ENCODE results near the gene AADACL4. TPM values are rescaled to one million over a fixed set of nuclear protein-coding genes. Genes with fewer than 3 reads are reported as not detected.

Gene AADACL4
- total and polyA plus RNA-seq, 2 of the 8 experiments (the other 6 are each of a cell fraction or from before 2014, with no cell fraction given) = 0.08 TPM; not detected in 1

- Histone ChIP-seq H4K20me1 (replicated peaks in 1 of 2; ENCODE audit: control insufficient read depth in 1 of 2, insufficient read depth in 2 of 2, low read length in 2 of 2) (peaks cover 15 to 21% of the 10 kb centered on the region in 2 experiments), H3K23me2 (ENCODE audit: low read depth, low read length) (peaks cover 9% of the 10 kb centered on the region; the same call in 1 of the 2 replicates), H2BK20ac (ENCODE audit: low read length) (no peak overlapping the region), H2AK5ac (ENCODE audit: low read depth, low read length) (no peak overlapping the region), H4K8ac (ENCODE audit: extremely low read depth, insufficient read depth, low read length) (peak overlapping the region; percentile 81), H4K5ac (ENCODE audit: insufficient read length, low read depth, low read length) (no peak overlapping the region), H3K27me3 (replicated peaks in 1 of 4; ENCODE audit: control insufficient read depth in 3 of 4, extremely low read depth in 1 of 4, insufficient read depth in 3 of 4, low read length in 3 of 4) (peaks cover 0 to 2% (median 0%) of the 10 kb centered on the region in 4 experiments; a peak in 1 of 7 replicates), H3K23ac (ENCODE audit: insufficient read length) (no peak overlapping the region), H4K91ac (replicated peaks; ENCODE audit: insufficient read length, low read length) (no peak overlapping the region), H3K9ac (replicated peaks in 1 of 4; ENCODE audit: extremely low read depth in 1 of 4, low read depth in 3 of 4, low read length in 3 of 4) (no peak overlapping the region; a peak in 1 of 7 replicates), H2BK15ac (ENCODE audit: low read length) (no peak overlapping the region; the same call in 1 of the 2 replicates), H3K56ac (replicated peaks; ENCODE audit: insufficient read length, low read depth, low read length) (no peak overlapping the region), H3K4ac (replicated peaks; ENCODE audit: insufficient read length, low read depth, low read length) (no peak overlapping the region), H2BK12ac (ENCODE audit: low read depth, low read length) (no peak overlapping the region), H3K4me2 (ENCODE audit: insufficient read depth in 1 of 2, low read depth in 2 of 2, low read length in 2 of 2) (peak overlapping the region; percentile 84 to 95), H3K27ac (ENCODE audit: low read depth, low read length) (no peak overlapping the region), H3K4me3 (ENCODE audit: extremely low read depth in 1 of 4, insufficient read depth in 2 of 4, low read depth in 3 of 4, low read length in 4 of 4) (peak overlapping the region; percentile 29 to 66 (median 38)), H2AFZ (ENCODE audit: low read length) (no peak overlapping the region), H3K79me2 (ENCODE audit: control insufficient read depth in 1 of 2, insufficient read depth in 2 of 2, low read length in 2 of 2) (peaks cover 0 to 55% of the 10 kb centered on the region in 2 experiments; a peak in 2 of 4 replicates), H2BK5ac (ENCODE audit: low read depth, low read length) (no peak overlapping the region; the same call in 1 of the 2 replicates), H3K36me3 (ENCODE audit: control insufficient read depth in 2 of 4, insufficient read depth in 4 of 4, low read length in 3 of 4) (no peaks in the 10 kb centered on the region; a peak in 1 of 8 replicates), H3K18ac (ENCODE audit: extremely low read depth, low read length) (0 out of 2 replicates have a peak overlapping the region, but pooled peaks have one; percentile 43), H3K79me1 (ENCODE audit: low read depth, low read length) (peaks cover 6% of the 10 kb centered on the region), H2BK120ac (replicated peaks; ENCODE audit: low read depth, low read length) (no peak overlapping the region), H3K4me1 (replicated peaks in 1 of 4; ENCODE audit: control insufficient read depth in 3 of 4, insufficient read depth in 4 of 4, low read length in 3 of 4) (peaks cover 12 to 26% (median 21%) of the 10 kb centered on the region in 4 experiments), H3K14ac (ENCODE audit: insufficient read length) (no peak overlapping the region), H3K9me3 (ENCODE audit: insufficient read depth in 2 of 2, low read depth in 1 of 2, low read length in 1 of 2) (no peaks in the 10 kb centered on the region)
- peak in 1 of 2 experiments; percentile 66 for DNase-seq (ENCODE audit: low read depth in 1 of 2, low spot score in 2 of 2)
- 9% methylated on average over 39 of the region's 39 CpGs; no CpG with 5 or more reads in 1 of the 2 experiments for WGBS, 2 experiments (ENCODE audit: extremely low coverage in 1 of 2, insufficient coverage in 1 of 2, insufficient read length in 1 of 2, insufficient replicate concordance in 2 of 2, low coverage in 1 of 2, low lambda C conversion rate in 2 of 2, missing lambda C conversion rate in 1 of 2)
- CTCF ChIA-PET (ENCODE audit: partially characterized antibody) = interaction anchor here (0.7 to 2.8 kb wide), 7 partner anchors 8 to 321 kb away, joined by 3 to 27 read pairs (median 4); partner anchors contain the start of gene DHRS3
- POLR2A ChIA-PET (ENCODE audit: partially characterized antibody) = interaction anchor here (0.6 to 2.8 kb wide), 16 partner anchors 10 to 122 kb away, joined by 3 to 24 read pairs (median 4); partner anchors contain the start of gene DHRS3
- TF ChIP-seq RXRA (IDR thresholded peaks at IDR 0.05; ENCODE audit: insufficient read depth, low read depth, low read length) = peak; percentile 92
- TF ChIP-seq TAF1 (IDR thresholded peaks at IDR 0.05; ENCODE audit: low read depth, low read length) = no peak
- no peak for TF ChIP-seq CHD2 (IDR thresholded peaks at IDR 0.05; ENCODE audit: low read length)
- TF ChIP-seq SIN3A (conservative IDR thresholded peaks at IDR 0.05 in 1 of 2, IDR thresholded peaks at IDR 0.05 in 1 of 2; ENCODE audit: low read depth in 1 of 2, low read length in 2 of 2) = 0 out of 4 replicates have a peak, but pooled peaks have one; percentile 35 to 39
- peak; percentile 79 for TF ChIP-seq MAX (IDR thresholded peaks at IDR 0.05)
- TF ChIP-seq SP1 (IDR thresholded peaks at IDR 0.05; ENCODE audit: low read depth, low read length) = no peak
- peak; percentile 64 for TF ChIP-seq ASH2L (IDR thresholded peaks at IDR 0.05; ENCODE audit: low read length)
- peak; percentile 87 for TF ChIP-seq CEBPB (IDR thresholded peaks at IDR 0.05; ENCODE audit: low read depth, low read length)
- no peak for TF ChIP-seq CTBP2 (IDR thresholded peaks at IDR 0.05; ENCODE audit: borderline replicate concordance, insufficient read depth, insufficient read length, low read length)
- TF ChIP-seq KDM1A (IDR thresholded peaks at IDR 0.05; ENCODE audit: borderline replicate concordance, low read length) = peak; percentile 83; the same call in 1 of the 2 replicates
- no peak for FAIRE-seq
Measured at GRCh38 chr1:12596007-12596821, 47.7 kb upstream of the AADACL4 start.

Measured in H1 (cell line).